Measurements from ENCODE around the gene WDR46. TPM values are rescaled to one million over a fixed set of nuclear protein-coding genes. Genes with fewer than 3 reads are reported as not detected.
A peak's percentile ranks its signal among the peaks of the same experiment; 100 is the strongest.

WDR46 gene
- total and polyA plus RNA-seq, 2 donors (not counting 3 experiments of a cell fraction or from before 2014, with no cell fraction given), result 61.4 to 71.2 TPM

GRCh38 chr6:33277663-33278391, 11.2 kb downstream of the WDR46 start:
- FAIRE-seq (peak; percentile 12), DNase-seq (ENCODE audit: low read depth, low spot score) (no peak)
- H3K9ac ChIP-seq (replicated peaks; ENCODE audit: extremely low read depth, insufficient read depth, low read length), result no peak overlapping the region
- no peak overlapping the region for H3K27ac ChIP-seq (ENCODE audit: insufficient read depth, low read depth, low read length)
- ChIA-PET POLR2A (interaction anchor here (1.0 to 2.3 kb wide), 3 partner anchors 20 to 306 kb away, joined by 4 to 8 read pairs (median 5); no protein-coding TSS in a partner anchor), CTCF (interaction anchor here (0.5 to 4.0 kb wide), 18 partner anchors 10 to 148 kb away, joined by 3 to 39 read pairs (median 4); partner anchors contain the start of genes PFDN6, RGL2, TAPBP and WDR46)
- no TSS peak for BruUV-seq (replicated peaks)
- H3K36me3 ChIP-seq (ENCODE audit: control insufficient read depth in 2 of 2, extremely low read depth in 1 of 2, insufficient read depth in 2 of 2, low read length in 2 of 2), result peaks cover 8 to 39% of the 10 kb centered on the region in 2 experiments
- H3K79me2 ChIP-seq (ENCODE audit: control insufficient read depth, insufficient read depth, low read length), result peaks cover 30% of the 10 kb centered on the region
- peaks cover 1% of the 10 kb centered on the region for H4K20me1 ChIP-seq (replicated peaks; ENCODE audit: control insufficient read depth, extremely low read depth, insufficient read depth, low read length)
- TF ChIP-seq CTCF (IDR thresholded peaks at IDR 0.05; ENCODE audit: extremely low read depth in 1 of 2, insufficient read depth in 1 of 2, low read depth in 1 of 2, low read length in 2 of 2) (no peak), GATA2 (IDR thresholded peaks at IDR 0.05; ENCODE audit: insufficient read depth, insufficient read length, low read depth, low read length) (no peak), EZH2 (IDR thresholded peaks at IDR 0.05; ENCODE audit: borderline replicate concordance, low read depth, low read length, severe bottlenecking) (no peak), JUN (IDR thresholded peaks at IDR 0.05; ENCODE audit: borderline replicate concordance, insufficient read depth, insufficient read length, low read depth) (no peak), MAX (IDR thresholded peaks at IDR 0.05; ENCODE audit: insufficient read depth, insufficient read length) (no peak), MYC (IDR thresholded peaks at IDR 0.05; ENCODE audit: low read depth, low read length) (no peak), FOS (IDR thresholded peaks at IDR 0.05; ENCODE audit: borderline replicate concordance, insufficient read depth, low read length) (no peak), POLR2A (IDR thresholded peaks at IDR 0.05; ENCODE audit: low read depth, low read length) (no peak), POLR2AphosphoS5 (IDR thresholded peaks at IDR 0.05; ENCODE audit: insufficient read depth, low read depth, low read length) (no peak)
- H3K27me3 ChIP-seq (ENCODE audit: control insufficient read depth in 2 of 2, insufficient read depth in 2 of 2, low read length in 2 of 2), result no peaks in the 10 kb centered on the region
- H3K9me1 ChIP-seq (replicated peaks; ENCODE audit: control insufficient read depth, extremely low read depth, insufficient read depth, low read length), result no peaks in the 10 kb centered on the region
- peak overlapping the region; percentile 32 for H3K4me2 ChIP-seq (ENCODE audit: insufficient read depth, low read length)
- peak overlapping the region in 1 of 3 experiments; percentile 53 for H3K4me3 ChIP-seq (replicated peaks in 1 of 3; ENCODE audit: insufficient read depth in 1 of 3, low read depth in 1 of 3, low read length in 3 of 3)
- peaks cover 39% of the 10 kb centered on the region for H3K4me1 ChIP-seq (ENCODE audit: control insufficient read depth, extremely low read depth, insufficient read depth, low read length)
- dilution Hi-C loops (cut with MboI; ENCODE audit: extremely low pct_ligation_motif_present, low sequenced_read_pairs) (no loop called here), intact Hi-C loops (cut with micrococcal nuclease) (loop anchor here (2.0 kb wide), 1 partner anchor 35 kb away; no protein-coding TSS in a partner anchor)
- H2AFZ ChIP-seq (ENCODE audit: low read depth, low read length), result no peak overlapping the region
- H3K9me3 ChIP-seq (replicated peaks; ENCODE audit: control insufficient read depth, insufficient read depth, low read length), result no peaks in the 10 kb centered on the region
